ENCODE data around the gene SIRT2.

DNA sequence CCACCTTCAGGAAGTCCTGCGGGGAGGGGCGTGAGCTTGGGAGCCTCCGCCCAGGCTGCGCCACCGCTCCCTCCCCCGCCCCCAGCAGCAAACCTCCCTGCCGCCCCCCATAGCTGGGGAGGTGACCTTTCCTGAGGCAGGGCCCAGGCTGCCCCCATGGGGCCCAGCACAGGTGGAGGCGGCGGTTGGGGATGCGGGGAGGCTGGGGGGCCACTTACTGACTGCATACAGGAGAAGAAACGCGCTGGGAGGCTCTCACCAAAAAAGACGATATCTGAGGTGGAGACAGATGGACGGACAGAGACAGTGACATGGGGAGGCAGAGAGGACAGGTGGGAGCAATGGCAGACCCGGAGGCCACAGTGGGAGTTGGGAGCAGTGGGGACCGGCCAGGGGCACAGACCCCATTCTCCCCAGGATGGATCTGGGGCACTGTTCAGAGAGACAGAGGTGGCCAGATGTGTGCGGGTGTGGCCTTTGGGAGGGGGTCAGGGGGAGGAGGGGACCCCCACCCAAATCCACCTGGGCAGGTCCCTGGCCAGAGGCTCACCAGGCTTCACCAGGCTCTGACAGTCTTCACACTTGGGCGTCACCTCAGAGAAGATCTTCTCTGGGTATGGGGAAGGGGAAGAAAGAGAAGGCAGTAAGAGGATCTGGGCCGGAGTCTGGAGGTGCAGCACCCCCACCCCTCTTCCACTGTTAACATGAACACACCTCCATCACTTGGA is 18.4 kb downstream of the SIRT2 start:
- TF ChIP-seq, protein P1, sequence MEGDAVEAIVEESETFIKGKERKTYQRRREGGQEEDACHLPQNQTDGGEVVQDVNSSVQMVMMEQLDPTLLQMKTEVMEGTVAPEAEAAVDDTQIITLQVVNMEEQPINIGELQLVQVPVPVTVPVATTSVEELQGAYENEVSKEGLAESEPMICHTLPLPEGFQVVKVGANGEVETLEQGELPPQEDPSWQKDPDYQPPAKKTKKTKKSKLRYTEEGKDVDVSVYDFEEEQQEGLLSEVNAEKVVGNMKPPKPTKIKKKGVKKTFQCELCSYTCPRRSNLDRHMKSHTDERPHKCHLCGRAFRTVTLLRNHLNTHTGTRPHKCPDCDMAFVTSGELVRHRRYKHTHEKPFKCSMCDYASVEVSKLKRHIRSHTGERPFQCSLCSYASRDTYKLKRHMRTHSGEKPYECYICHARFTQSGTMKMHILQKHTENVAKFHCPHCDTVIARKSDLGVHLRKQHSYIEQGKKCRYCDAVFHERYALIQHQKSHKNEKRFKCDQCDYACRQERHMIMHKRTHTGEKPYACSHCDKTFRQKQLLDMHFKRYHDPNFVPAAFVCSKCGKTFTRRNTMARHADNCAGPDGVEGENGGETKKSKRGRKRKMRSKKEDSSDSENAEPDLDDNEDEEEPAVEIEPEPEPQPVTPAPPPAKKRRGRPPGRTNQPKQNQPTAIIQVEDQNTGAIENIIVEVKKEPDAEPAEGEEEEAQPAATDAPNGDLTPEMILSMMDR (conservative IDR thresholded peaks at IDR 0.05; ENCODE audit: low read length) = no peak
- TF ChIP-seq EZH2phosphoT487 (IDR thresholded peaks at IDR 0.05; ENCODE audit: borderline replicate concordance, low read depth, low read length) = no peak
